Upper lobe of right lung (tissue), 1 donor: ENCODE measurements around the gene TM4SF1. TPM values are rescaled to one million over a fixed set of nuclear protein-coding genes. Genes with fewer than 3 reads are reported as not detected.

ENCODE experiments used
- ATAC-seq: fragments of 200-7000 bp; cut with Tn5 transposase; one replicate; pipeline ENCODE4 v1.9.1; 2020; ENCODE audit warnings: mild to moderate bottlenecking, moderate library complexity
- DNase-seq: peaks from one replicate; pipeline ENCODE4 v3.0.0-alpha.2; 2020
- H3K27ac ChIP-seq: fragments of 200-600 bp; one replicate; pipeline ENCODE4 v1.8.0; 2022
- H3K27me3 ChIP-seq: fragments of 200-600 bp; one replicate; pipeline ENCODE4 v1.8.0; 2022; ENCODE audit warnings: mild to moderate bottlenecking
- H3K36me3 ChIP-seq: fragments of 200-600 bp; one replicate; pipeline ENCODE4 v1.8.0; 2022
- H3K4me1 ChIP-seq: fragments of 200-600 bp; one replicate; pipeline ENCODE4 v1.8.0; 2022
- H3K4me3 ChIP-seq: fragments of 200-600 bp; one replicate; pipeline ENCODE4 v1.8.0; 2022; ENCODE audit warnings: mild to moderate bottlenecking
- H3K9me3 ChIP-seq: fragments of 200-600 bp; one replicate; pipeline ENCODE4 v1.8.0; 2022
- CTCF ChIP-seq: fragments of 200-600 bp; IDR thresholded peaks from one replicate; pipeline ENCODE4 v1.8.0; 2022; ENCODE audit warnings: antibody characterized with exemption
- intact Hi-C: fragments of 100-400 bp; cut with DNase I; formaldehyde crosslinking; loops from one replicate; pipeline ENCODE4 v1.11.0; 2022
- total RNA-seq: library from RNA; stranded (reverse); fragmentation: NEBNext Ultra II Directional; extraction: Animal tissue kit (Norgen Biotek cat#: 25700); gene quantifications from one replicate; pipeline ENCODE4 v1.2.1, GENCODE V29; 2021
- donor health status: DM: no; HTN: yes; CAD: no; lungs with severe emphysema.

The TM4SF1 gene
- total RNA-seq, 1 donor from 2014 or later, result 188 TPM

GRCh38 chr3:149362366-149362765 is 15.1 kb downstream of the TM4SF1 start:
- Histone ChIP-seq H3K4me1 (no peaks in the 10 kb centered on the region), H3K27ac (no peak overlapping the region), H3K4me3 (no peak overlapping the region), H3K9me3 (no peaks in the 10 kb centered on the region), H3K27me3 (no peaks in the 10 kb centered on the region), H3K36me3 (no peaks in the 10 kb centered on the region)
- no peak for TF ChIP-seq CTCF
- no peak for DNase-seq
- no peak for ATAC-seq
- intact Hi-C loops, result no loop called here

- Histone ChIP-seq H3K27ac (no peak overlapping the region), H3K9me3 (no peaks in the 10 kb centered on the region), H3K4me1 (peaks cover 7% of the 10 kb centered on the region), H3K36me3 (no peaks in the 10 kb centered on the region), H3K4me3 (no peak overlapping the region), H3K27me3 (no peaks in the 10 kb centered on the region)
- intact Hi-C loops, result no loop called here
- ATAC-seq (no peak), DNase-seq (no peak)
- TF ChIP-seq CTCF, result no peak
These were observed 20.8 kb downstream of the TM4SF1 start for GRCh38 chr3:149356630-149357029.

GRCh38 chr3:149356044-149356592 is 21.3 kb downstream of the TM4SF1 start:
- H3K4me3 ChIP-seq, result no peak overlapping the region
- peak; percentile 38 for ATAC-seq
- no peak overlapping the region for H3K27ac ChIP-seq
- H3K36me3 ChIP-seq, result no peaks in the 10 kb centered on the region
- no peak for TF ChIP-seq CTCF
- DNase-seq, result no peak
- peaks cover 7% of the 10 kb centered on the region for H3K4me1 ChIP-seq
- no peaks in the 10 kb centered on the region for H3K27me3 ChIP-seq
- no peaks in the 10 kb centered on the region for H3K9me3 ChIP-seq
- intact Hi-C loops, result no loop called here

GRCh38 chr3:149353581-149354184 is 23.8 kb downstream of the TM4SF1 start:
- H3K27ac ChIP-seq, result peak overlapping the region; percentile 14
- peaks cover 7% of the 10 kb centered on the region for H3K4me1 ChIP-seq
- intact Hi-C loops, result no loop called here
- H3K36me3 ChIP-seq, result no peaks in the 10 kb centered on the region
- no peak overlapping the region for H3K4me3 ChIP-seq
- H3K27me3 ChIP-seq, result no peaks in the 10 kb centered on the region
- H3K9me3 ChIP-seq, result no peaks in the 10 kb centered on the region
- TF ChIP-seq CTCF, result no peak
- ATAC-seq (no peak), DNase-seq (no peak)

GRCh38 chr3:149352556-149352955 is 24.9 kb downstream of the TM4SF1 start:
- Histone ChIP-seq H3K9me3 (no peaks in the 10 kb centered on the region), H3K27me3 (no peaks in the 10 kb centered on the region), H3K36me3 (no peaks in the 10 kb centered on the region), H3K4me3 (no peak overlapping the region), H3K27ac (no peak overlapping the region), H3K4me1 (peaks cover 7% of the 10 kb centered on the region)
- intact Hi-C loops, result no loop called here
- DNase-seq (peak; percentile 84), ATAC-seq (peak; percentile 98)
- peak; percentile 74 for TF ChIP-seq CTCF
